ENCODE data around the gene NECTIN2. TPM values are rescaled to one million over a fixed set of nuclear protein-coding genes. Genes with fewer than 3 reads are reported as not detected.

Gene NECTIN2
- total RNA-seq: 100 to 1,000 TPM in 3 of 5 donors, 10 to 100 TPM in 1, 1 to 10 TPM in 1; 1.8 to 160 (median 101) TPM
- 10 to 100 TPM; 44.0 to 90.6 (median 47.2) TPM for polyA plus RNA-seq
- long read RNA-seq, donor 1, transcript NECTIN2-202 (6 exons, 2,112 nt): major isoform, 13 of 34 reads
- long read RNA-seq, donor 1, partial matches to known transcripts: 18 of 34 reads
- long read RNA-seq, donor 1, other reads (novel, unspliced or antisense): 0 of 34 reads
- long read RNA-seq, donor 2, transcript NECTIN2-202 (6 exons, 2,112 nt): major isoform, 14 of 30 reads
- long read RNA-seq, donor 2, partial matches to known transcripts: 12 of 30 reads
- long read RNA-seq, donor 2, other reads (novel, unspliced or antisense): 0 of 30 reads
- long read RNA-seq, donor 3, partial matches to known transcripts: 0 of 7 reads
- long read RNA-seq, donor 3, other reads (novel, unspliced or antisense): 0 of 7 reads
- long read RNA-seq, donor 4, partial matches to known transcripts: 0 of 1 reads
- long read RNA-seq, donor 4, other reads (novel, unspliced or antisense): 0 of 1 reads
- long read RNA-seq, donor 5, transcript NECTIN2-202 (6 exons, 2,112 nt): major isoform, 15 of 27 reads
- long read RNA-seq, donor 5, transcript NECTIN2-201 (9 exons, 2,466 nt): minor isoform, 7 of 27 reads
- long read RNA-seq, donor 5, partial matches to known transcripts: 5 of 27 reads
- long read RNA-seq, donor 5, other reads (novel, unspliced or antisense): 0 of 27 reads
- long read RNA-seq, donor 6, transcript NECTIN2-202 (6 exons, 2,112 nt): major isoform, 32 of 90 reads
- long read RNA-seq, donor 6, transcript NECTIN2-201 (9 exons, 2,466 nt): minor isoform, 11 of 90 reads
- long read RNA-seq, donor 6, partial matches to known transcripts: 47 of 90 reads
- long read RNA-seq, donor 6, other reads (novel, unspliced or antisense): 0 of 90 reads
- long read RNA-seq, donor 7, transcript NECTIN2-202 (6 exons, 2,112 nt): major isoform, 14 of 25 reads
- long read RNA-seq, donor 7, partial matches to known transcripts: 10 of 25 reads
- long read RNA-seq, donor 7, other reads (novel, unspliced or antisense): 0 of 25 reads
- long read RNA-seq, donor 8, transcript NECTIN2-202 (6 exons, 2,112 nt): major isoform, 8 of 11 reads
- long read RNA-seq, donor 8, partial matches to known transcripts: 0 of 11 reads
- long read RNA-seq, donor 8, other reads (novel, unspliced or antisense): 0 of 11 reads
- long read RNA-seq, donor 9, partial matches to known transcripts: 6 of 12 reads
- long read RNA-seq, donor 9, other reads (novel, unspliced or antisense): 0 of 12 reads
- long read RNA-seq, donor 10, transcript NECTIN2-201 (9 exons, 2,466 nt): major isoform, 6 of 23 reads
- long read RNA-seq, donor 10, transcript NECTIN2-202 (6 exons, 2,112 nt): major isoform, 6 of 23 reads
- long read RNA-seq, donor 10, partial matches to known transcripts: 11 of 23 reads
- long read RNA-seq, donor 10, other reads (novel, unspliced or antisense): 0 of 23 reads

- Histone ChIP-seq H3K27ac (peak within 1 kb of the TSS; percentile 97 to 99 (median 99)), H3K4me1 (peaks cover 37 to 57% (median 52%) of the 10 kb centered on the region in 4 donors), H3K36me3 (no peaks in the 10 kb centered on the region), H3K9me3 (no peaks in the 10 kb centered on the region), H3K4me3 (peak within 1 kb of the TSS; percentile 73 to 99 (median 83)), H3K27me3 (no peaks in the 10 kb centered on the region)
- TF ChIP-seq POLR2A (IDR thresholded peaks at IDR 0.05) (peak in 2 of 4 donors; percentile 76 to 83), CTCF (IDR thresholded peaks at IDR 0.05) (peak in 5 of 7 experiments; percentile 35 to 90 (median 60)), EP300 (IDR thresholded peaks at IDR 0.05) (no peak), POLR2AphosphoS5 (IDR thresholded peaks at IDR 0.05) (peak; percentile 87 to 97 (median 93))
- WGBS, 5 donors: 0 to 1% (median 1%) methylated on average over 47 to 67 of the region's 67 CpGs
- DNase-seq: peak; percentile 99 to 100
- intact Hi-C loops (cut with DNase I; ENCODE audit: low total_unique reads): no loop called here
These were observed at the start of gene NECTIN2 for GRCh38 chr19:44845612-44846454. NECTIN2 (plus strand) TSS chr19:44846297; CDS start chr19:44846526, 229 bp downstream.

GRCh38 chr19:44796701-44797115, 49.4 kb upstream of the NECTIN2 start:
- 15 to 33% (median 17%) methylated on average over 12 of the region's 12 CpGs for WGBS, 5 donors
- no peaks in the 10 kb centered on the region for H3K27me3 ChIP-seq
- peaks cover 0 to 33% (median 20%) of the 10 kb centered on the region in 4 donors for H3K36me3 ChIP-seq
- no peak for TF ChIP-seq POLR2A (IDR thresholded peaks at IDR 0.05)
- TF ChIP-seq CTCF (IDR thresholded peaks at IDR 0.05): no peak
- peak; percentile 69 to 83 for DNase-seq
- peak overlapping the region; percentile 45 to 81 (median 57) for H3K27ac ChIP-seq
- H3K9me3 ChIP-seq: no peaks in the 10 kb centered on the region
- H3K4me1 ChIP-seq: peaks cover 0 to 25% (median 22%) of the 10 kb centered on the region in 4 donors
- intact Hi-C loops (cut with DNase I; ENCODE audit: low total_unique reads): no loop called here
- H3K4me3 ChIP-seq: no peak overlapping the region

DNA sequence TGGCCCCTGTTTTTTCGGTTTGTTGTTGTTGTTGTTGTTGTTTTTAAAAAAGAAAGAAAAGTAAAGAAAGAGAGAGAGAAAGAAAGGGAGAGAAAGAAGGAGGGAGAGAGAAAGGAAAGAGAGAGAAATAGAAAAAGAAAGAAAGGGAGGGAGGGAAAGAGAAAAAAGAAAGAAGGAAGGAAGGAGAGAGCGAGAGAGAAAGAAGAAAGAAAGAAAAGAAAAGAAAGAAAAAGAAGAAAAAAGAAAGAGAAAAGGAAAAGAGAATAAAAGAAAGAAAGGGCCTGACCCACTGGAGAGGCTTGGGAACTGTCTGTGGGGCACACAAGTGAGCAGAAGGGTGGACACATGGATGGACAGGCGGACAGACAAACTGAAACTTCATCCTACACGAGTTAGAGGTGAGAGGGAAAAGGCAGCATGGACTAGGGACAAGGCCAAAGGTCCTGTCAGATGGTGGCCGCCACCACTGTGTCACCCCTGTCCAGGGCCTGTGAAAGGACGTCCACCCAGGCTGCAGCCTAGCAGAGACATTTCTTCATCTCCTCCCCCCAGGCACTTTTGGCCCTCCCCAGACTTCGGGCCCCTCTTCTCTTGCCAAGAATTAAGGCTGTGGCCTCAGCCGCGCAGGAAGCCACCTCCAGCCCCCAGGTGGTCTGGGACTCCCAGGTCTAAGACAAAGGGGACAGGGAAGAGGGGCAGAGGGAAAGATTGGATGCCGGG, 46.3 kb upstream of the NECTIN2 start:
- DNase-seq: no peak
- Histone ChIP-seq H3K9me3 (peaks cover 0 to 4% (median 0%) of the 10 kb centered on the region in 4 donors), H3K27ac (no peak overlapping the region), H3K27me3 (no peaks in the 10 kb centered on the region), H3K4me1 (peaks cover 0 to 25% (median 22%) of the 10 kb centered on the region in 4 donors), H3K36me3 (peaks cover 0 to 11% (median 5%) of the 10 kb centered on the region in 4 donors), H3K4me3 (no peak overlapping the region)
- WGBS, 5 donors: 59 to 74% (median 71%) methylated on average over 8 to 10 of the region's 10 CpGs
- TF ChIP-seq POLR2AphosphoS5 (IDR thresholded peaks at IDR 0.05) (no peak), EP300 (IDR thresholded peaks at IDR 0.05) (no peak), CTCF (IDR thresholded peaks at IDR 0.05) (no peak), POLR2A (IDR thresholded peaks at IDR 0.05) (no peak)
- intact Hi-C loops (cut with DNase I; ENCODE audit: low total_unique reads): loop anchor here (5.0 kb wide), 1 partner anchor 43 kb away; no protein-coding TSS in a partner anchor

All from stomach (tissue), 19 donors.